HG03103 (cell line): ENCODE data around the gene PPP6R3.

Source experiments
- ATAC-seq: cut with Tn5 transposase; IDR thresholded peaks from one replicate; pipeline ENCODE4 v1.9.1; 2021; ENCODE audit warnings: low read depth; ENCODE audit not compliant: unreplicated experiment

The PPP6R3 gene

DNA sequence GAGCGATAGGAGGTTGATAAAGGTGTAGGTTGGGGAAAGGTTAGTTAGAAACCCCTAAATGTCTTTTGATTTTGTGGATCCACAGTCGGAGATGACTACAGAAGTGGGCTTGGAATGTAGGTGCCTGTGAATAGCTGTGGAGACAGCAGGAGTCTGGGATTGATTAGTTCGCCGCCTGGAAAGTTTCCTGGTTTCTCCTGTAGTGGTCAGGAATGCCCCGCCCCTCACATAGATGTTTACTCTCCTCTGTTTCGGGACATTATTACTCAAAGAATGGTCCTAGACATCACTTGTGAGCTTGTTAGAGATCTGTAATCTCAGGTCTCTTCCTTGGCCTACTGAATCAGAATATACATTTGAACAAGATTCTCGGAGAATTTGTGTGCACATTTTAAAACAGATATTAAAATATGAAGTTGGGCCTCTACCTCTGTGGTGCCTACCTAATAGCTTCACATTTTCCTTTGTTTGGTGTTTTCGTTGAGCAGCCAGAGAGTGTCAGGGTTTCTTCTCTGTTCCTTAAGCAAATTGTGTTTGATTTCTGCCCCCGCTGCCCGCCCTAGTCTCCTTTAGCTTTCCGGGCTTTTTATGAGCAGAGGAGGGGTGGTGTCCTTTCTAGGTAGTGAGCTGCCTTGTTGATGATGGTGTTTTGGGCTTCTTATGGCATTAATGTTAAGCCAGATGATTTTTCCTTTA is 89.4 kb downstream of the PPP6R3 start:
- ATAC-seq, result no peak

DNA sequence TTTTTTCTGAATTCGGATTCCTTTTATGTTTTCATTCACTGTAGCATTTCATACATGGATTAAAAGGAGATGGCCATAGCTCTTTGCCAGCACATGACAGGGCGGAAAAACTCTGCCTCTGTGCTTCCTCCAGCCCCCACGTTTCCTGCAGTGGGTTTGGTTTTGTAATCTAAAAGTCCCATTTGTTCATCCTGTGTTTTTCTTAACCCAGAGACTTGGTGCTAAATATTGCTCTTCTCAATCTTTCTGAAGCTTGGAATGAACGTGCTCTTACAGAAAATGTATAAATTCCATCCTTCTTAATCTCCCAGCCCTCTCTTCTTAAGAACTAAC is 89.9 kb downstream of the PPP6R3 start:
- no peak for ATAC-seq

DNA sequence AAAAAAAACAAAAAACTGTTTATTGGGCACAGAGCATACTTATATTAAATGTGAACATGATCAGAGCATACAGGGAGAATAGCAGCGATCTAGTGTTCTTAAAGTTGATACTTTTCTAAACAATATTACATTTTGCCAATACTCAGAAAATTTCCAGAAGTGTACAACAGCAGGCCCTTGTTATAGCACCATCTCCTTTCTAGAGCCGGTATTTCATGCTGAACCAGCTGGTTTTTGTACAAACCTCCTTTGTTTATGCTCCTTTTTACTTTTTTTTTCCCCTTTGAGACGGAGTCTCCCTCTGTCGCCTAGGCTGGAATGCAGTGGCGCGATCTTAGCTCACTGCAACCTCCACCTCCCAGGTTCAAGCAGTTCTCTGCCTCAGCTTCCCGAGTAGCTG is 90.7 kb downstream of the PPP6R3 start:
- ATAC-seq, result no peak

DNA sequence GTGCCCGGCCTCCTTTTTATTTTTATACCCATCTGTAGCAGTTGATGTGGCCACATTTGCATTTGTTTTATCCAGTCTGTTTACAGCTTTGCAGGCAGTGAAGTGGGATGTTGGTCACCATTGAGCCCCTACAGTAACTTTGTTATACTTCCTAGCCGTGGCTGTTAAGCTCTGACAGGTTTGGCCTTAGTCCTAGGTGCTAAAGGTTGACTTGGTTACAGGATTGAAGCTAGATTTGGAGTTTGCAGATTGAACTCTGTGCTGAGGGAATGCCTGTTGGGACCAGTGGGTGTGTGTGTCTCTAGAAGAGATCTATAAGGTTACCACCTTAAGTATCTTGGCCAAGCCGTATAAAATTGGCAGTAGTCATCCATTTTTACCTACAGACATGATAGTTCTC is 91.2 kb downstream of the PPP6R3 start:
- no peak for ATAC-seq

DNA sequence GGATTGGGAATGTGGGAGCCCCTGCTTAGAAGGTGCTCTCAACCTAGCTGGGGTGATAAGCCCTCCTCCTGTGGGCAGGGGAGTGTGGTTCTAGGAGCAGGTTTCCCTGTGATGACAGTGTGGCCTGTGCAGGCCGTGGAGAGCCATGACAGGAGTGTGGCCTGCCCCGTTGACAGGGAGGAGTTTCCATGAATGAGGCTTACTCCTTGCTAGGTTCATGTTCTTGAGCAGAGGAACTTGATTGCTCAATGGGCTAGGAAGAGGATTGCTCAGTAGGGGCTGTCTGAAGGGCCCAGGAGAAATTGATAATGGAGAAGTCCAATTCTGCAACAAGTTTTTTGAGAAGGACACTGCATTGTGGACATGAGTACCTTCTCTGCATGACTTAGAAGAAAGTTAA is 92.0 kb downstream of the PPP6R3 start:
- ATAC-seq, result no peak

DNA sequence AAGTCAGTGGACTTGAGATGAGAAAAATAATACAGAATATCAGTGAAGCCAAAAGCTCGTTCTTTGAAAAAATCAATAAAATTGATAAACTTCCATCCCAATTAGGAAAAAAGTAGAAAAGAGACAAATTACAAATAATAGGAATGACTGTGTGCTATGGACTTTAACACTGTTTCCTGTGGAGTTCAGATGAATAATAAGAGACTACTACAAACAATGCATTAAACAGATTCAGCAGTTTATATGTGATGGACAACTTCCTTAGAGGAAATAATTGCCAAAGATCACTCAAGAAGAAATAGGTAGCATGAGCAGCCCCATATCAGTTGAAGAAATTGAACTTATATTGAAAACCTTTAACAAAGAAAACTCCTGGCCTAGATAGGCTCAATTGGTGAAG is 99.7 kb downstream of the PPP6R3 start:
- no peak for ATAC-seq

DNA sequence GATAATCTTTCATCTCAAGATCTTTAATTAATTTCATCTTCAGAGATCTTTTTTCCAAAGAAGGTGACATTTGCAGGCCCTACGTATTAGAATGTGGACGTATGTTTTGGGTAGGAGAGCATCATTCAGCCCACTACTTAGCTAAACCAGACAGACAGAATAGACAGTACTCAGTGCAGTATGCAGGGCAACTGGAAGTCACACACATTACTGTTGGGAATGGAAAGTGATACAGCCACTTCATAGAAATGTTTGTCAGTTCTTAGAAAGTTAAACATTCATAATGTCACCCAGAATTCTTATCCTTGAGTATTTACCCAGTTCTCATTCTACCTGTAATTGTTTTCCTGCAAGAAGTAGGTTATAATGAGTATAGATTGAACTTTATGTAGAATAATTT is 102.9 kb downstream of the PPP6R3 start:
- no peak for ATAC-seq

DNA sequence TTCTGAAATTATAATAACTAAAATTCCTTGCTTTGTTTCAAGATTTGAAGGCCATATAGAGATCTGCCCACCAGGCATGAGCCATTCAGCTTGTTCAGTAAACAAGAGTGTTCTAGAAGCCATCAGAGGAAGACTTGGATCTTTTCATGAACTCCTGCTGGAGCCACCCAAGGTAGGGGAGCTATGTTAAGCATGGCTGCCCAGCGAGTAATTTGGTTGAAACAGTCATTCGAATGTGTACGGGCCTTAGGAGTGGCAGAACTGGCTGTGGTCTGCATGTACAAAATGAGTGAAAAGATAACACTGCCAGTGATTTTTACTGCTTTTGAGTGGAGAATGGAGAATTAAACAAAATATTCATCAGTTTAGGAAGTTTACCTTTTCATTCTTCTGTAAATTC is 103.7 kb downstream of the PPP6R3 start:
- no peak for ATAC-seq

DNA sequence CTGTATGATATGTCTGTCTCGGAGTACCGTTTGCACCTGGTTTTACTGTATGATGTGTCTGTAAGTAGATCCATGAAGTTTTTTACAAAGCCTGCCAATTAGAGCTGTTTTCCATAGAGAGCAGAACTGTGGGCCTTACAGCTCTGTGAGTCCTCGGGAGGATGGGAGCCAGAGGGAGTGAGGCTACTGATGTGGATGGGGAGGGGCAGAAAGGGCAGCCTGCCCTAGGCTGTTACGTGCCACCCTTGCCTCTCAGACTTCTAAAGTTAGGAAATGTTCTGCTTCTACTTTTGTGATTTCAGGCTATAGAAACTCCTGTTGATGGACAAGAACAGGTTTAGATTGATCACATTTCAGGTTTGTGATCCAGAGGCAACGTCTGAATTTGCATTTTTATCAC is 105.2 kb downstream of the PPP6R3 start:
- ATAC-seq, result no peak

DNA sequence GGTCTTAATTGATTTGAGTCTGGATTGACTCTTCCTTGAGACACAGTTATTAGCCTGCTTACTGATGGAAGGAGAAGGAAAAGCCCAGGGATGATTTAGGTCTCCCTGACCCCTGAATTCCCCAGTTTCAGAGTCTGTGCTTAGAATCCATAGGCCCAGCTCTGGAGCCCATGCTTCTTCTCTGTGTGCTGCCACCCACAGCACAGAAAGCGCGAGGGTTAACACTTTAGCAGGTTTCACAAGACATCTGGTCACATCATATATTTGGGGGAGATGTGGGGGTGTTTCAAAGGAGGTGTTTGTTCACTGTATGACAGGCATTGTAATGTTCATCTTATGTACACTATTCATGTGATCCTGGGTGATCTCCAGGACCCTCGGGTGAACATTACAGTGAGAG is 107.0 kb downstream of the PPP6R3 start:
- ATAC-seq, result no peak

DNA sequence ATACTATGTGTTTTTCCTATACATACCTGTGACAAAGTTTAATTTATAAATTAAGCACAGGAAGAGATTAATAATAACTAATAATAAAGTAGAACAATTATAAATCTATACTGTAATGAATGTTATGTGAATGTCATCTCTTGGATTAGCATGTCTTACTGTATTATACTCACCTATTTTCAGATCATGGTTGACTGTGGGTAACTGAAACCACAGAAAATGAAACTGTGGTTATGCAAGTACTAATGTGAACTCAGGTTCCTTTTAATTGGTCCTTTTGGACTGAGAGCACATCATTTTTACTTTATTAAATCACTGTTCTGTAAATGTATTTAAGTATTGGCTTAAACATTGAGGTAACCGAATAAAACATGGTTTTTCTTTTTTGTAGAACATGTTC is 108.8 kb downstream of the PPP6R3 start:
- ATAC-seq, result no peak

DNA sequence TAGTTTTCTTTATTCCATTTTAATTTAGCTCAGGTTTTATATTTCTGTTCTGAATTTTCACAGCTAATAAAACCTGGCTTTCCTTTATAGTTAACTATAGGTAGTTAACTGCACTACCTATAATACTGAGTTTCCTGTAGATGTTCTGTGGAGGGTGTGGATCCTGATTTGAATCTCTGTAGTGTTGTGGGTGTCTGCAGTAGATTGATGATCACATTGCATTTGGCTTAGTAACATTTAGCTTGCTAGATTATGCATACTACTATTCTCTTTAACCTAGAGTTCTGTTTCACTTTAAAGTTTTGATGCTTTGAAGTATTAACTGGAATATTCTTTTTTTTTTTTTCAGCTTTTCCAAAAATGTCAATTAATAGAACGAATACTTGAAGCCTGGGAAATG is 110.1 kb downstream of the PPP6R3 start:
- ATAC-seq, result no peak

DNA sequence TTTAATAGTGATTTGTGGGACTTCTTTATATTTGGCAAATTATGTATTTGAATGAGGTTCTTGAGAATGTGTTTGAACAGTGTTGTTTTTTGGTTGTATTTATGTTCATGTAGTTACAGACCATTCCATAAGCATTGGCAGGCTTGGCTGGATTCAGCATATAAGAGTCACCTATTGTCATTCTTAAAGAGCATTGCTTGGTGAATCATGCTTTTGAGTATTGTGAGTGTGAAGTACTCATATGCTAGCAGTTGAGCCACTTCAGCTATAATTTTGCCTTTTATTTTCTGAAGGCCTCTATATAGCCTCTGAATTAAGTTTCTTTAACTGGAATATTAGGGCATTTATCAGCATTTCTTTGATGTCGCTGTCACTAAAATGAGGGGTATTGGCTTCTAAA is 113.8 kb downstream of the PPP6R3 start:
- no peak for ATAC-seq

DNA sequence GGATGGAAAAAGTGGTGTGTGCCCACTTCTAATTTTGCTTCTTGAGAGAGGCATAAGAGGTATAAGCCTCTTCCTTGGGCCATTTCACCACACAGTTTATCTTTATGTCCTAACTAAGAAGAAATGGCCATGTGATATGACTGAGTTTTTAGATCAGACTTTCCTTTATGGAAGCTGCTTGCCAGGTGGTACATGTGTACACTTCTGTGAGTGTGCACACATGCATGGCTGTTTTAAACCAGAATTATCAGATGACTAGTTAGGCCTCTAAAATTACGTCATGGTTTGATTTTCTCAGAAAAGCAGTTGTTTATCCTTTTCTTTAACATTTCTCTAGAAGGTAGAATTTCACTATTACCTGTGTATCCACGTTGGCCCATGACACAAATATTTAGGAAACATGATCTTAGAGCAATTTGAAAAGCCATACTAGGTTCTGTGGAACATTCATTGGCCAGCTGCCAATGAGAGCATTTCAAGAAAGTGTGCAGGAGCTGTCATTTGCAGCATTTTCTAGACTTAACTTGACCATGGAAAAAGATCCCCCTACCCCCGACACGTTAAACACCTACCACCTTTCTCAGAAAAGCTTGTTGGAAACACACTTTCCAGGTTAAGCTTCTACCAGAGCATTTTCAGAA is 114.6 kb downstream of the PPP6R3 start:
- no peak for ATAC-seq

DNA sequence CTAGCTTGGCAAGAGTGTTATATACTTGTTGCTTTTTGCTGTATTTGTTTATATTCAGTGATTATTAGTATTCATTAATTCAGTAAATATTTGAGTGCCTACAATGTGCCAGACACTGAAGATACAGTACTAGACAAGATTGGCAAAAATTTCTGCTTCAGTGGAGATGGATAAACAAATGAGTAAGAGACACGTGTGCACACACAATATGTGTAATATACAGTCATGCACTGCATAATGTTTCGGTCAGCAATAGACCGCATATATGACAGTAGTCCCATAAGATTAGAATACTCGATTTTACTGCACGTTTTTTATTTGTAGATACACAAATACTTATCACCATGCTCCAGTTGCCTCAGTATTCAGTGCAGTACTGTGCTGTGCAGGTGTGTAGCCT is 118.9 kb downstream of the PPP6R3 start:
- ATAC-seq, result no peak

DNA sequence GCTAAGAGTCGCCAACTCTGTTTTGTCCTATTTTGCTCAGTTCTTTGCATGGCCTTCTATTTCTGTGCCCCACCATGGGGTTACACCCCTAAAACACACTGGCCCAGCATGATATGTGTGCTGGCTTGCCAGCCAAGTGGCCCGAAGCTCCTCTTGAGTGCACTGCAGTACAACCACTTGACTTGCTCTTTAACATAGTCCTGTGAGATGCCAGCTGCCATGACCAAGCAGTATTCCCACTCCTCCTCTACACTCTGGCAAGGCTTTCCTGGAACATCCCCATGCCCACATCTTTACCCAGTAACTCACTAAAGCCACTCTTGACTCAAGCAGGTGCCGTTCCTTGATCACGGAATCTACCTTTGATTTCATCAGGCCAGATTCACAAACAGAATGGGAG is 120.9 kb downstream of the PPP6R3 start:
- ATAC-seq, result no peak

DNA sequence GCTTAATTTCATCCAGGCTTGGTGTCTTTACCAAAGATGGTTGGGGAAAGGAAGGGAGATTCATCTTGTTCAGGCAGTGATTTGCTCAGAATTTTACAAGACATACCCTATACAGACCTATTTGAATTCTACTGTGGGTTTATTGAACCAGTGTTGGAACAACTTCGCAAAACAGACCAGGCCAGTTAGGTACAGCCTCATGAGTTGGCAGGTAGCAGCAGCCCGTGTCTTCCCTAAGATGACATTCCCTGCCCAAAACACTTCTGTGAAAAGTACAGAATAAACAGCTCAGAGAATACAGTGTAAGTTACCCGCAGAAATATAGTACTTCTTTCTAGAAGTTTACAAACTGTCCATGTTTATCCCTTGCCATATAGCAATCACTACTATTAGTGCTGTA is 121.3 kb downstream of the PPP6R3 start:
- no peak for ATAC-seq

DNA sequence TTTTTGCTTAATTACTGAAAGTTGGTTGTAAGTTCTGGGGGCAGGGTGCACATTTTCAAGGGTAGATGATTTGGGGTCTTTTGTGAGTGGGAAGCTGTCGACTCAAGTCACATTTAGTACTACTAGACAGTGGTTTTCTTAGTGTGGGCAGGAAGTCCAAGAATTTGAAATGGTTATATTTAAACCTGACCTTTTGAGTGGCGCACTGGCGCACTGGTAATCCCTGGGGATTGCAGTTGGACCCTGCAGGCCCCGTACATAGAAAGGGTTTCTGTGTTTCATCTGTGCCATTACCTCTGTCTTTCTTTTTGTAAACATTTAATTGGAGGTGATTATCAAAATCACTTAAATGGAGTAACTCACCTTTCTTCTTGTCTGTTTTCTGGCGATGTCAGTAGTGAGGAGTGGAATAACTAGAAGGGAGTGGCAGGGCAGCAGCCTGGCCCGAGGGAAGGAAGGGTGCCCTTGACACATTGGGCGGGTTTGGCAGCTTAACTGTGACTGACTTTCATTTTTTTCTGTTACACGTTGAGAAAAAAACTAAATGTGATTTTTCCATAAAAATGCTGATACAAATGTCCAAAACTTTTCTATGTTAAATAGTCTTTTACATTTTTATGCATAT is 122.0 kb downstream of the PPP6R3 start:
- ATAC-seq, result no peak

DNA sequence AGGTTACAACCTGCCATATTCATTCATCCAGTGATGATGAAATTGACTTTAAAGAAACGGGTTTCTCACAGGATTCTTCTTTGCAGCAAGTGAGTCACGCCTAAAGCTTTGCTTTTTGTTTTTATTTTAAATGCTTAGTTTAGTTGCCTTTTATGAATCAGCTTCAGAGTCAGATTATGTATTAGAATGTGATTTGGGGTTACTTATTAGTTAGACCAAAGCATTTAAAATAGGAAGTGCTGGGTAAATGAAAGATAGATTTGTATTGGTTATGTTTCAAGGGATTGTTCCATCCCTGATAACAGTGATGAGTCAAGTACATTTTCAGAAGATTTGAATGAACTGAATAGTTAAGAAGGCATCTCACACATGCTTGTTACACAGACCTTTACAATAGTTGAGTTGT is 122.5 kb downstream of the PPP6R3 start:
- ATAC-seq, result no peak

DNA sequence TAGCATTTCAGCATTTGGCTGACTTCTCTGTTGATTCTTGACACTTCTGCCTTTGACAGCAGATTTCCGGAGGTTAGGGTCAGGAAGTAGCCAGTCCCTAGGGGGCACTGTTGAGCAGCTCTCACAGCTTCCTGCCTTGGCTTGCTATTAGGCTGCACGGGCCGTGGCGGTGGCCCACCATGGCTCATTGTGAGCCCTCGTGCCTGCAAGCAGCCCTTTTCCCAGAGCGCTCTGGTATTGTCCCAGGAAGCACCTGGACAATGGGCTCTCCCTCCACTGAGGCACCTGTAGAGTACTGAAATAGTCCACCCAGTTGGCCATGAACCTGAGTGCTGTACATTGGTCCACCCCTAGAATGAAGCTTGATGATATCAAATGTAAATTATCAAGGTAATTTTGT is 123.5 kb downstream of the PPP6R3 start:
- ATAC-seq, result no peak

DNA sequence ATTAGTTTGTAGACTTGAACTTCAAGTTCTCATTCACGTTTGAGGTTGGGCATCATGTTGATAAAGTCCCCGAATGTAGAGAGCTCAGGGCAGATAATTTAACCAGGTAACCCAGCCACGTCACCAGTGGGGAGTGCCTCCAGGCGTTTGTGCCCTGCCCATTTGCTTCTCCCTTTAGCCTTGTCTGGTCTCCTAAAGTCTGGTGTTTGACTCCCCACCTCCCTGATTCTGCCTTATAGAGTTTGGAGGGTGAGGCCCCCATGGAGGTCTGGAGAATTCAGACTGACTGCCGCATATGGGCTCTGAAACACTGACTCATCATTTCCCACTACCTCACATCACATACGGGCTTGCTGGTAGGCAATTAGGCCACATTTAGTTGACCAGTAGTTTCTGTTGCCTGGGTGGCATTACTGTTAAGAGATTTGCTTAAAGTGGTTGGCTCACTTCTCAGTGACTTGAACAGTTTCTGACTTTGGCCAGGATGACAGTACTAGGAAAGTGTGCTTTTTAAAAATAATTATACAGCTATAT is 124.5 kb downstream of the PPP6R3 start:
- ATAC-seq, result no peak

DNA sequence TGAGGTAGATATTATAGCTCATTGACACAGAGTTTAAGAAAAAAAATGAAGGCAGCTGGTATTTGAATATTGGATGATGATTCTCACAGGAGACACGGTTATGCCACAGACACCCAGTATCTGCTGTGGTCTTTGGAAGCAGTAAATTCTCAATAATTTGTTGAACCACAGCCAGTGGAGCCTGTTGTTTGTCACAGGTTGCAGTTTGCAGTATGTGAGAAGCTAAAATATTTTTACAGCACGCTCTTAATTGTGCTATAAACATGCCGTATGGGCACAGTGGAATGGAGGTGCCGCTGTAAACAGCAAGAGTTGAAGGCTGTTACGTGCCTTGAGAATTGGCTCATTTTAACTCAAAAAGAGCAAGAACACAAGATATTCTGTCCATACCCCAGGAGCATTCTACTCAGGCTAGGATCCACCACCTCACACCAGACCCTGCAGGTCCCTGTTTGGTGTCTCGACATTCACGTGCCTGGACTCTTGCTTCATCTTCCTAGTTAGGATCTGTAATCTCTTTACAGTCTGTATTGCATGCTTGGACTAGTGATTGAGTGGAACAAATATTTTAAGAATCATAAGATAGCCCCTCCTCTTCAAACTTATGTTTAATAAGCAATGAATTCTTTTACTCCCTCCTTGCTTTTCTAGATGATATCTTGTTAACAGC is 129.1 kb downstream of the PPP6R3 start:
- ATAC-seq, result no peak
